ENCODE results near the gene RFNG.

The RFNG gene

DNA sequence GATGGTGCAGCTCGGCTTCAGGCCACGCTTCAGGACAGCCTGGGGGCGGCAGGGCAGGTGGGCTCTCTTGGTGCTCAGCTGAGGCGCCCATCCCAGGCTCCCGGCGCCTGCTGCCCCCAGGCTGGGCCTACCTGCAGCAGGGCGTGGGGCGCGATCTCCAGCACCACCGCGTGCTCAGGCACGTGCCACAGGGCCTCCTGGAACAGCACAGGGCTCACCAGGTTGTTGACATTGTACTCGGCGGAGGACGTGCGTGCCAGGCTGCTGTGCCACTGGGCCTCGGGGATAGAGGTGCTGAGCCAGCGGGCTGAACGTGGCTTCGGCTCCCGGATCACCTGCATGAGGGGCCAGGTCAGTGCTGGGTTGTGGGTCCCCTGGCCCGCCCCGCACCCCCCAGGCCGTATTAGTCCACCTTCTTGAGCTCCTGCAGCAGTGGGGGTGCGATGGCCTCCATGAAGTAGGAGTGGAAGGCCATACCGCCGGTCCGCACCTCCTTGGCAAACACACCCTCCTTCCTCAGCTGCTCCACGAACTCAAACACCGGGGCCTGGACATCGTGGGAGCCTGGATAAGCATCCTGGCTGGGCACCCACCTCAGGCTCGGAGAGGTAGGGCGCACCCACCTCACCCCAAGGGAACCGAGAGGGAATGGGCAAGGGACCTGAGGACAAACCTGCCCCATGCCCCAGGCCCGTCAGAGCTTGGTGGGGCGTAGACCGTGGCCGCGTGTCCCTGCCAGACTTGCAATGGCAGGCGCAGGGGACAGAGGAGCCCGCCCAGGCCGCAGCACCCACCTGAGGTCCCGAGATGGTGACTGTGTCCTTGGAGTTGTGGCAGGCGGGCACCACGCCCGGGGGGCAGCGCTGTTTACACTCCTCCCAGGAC is 37.5 kb upstream of the RFNG start:
- no peak for DNase-seq

DNA sequence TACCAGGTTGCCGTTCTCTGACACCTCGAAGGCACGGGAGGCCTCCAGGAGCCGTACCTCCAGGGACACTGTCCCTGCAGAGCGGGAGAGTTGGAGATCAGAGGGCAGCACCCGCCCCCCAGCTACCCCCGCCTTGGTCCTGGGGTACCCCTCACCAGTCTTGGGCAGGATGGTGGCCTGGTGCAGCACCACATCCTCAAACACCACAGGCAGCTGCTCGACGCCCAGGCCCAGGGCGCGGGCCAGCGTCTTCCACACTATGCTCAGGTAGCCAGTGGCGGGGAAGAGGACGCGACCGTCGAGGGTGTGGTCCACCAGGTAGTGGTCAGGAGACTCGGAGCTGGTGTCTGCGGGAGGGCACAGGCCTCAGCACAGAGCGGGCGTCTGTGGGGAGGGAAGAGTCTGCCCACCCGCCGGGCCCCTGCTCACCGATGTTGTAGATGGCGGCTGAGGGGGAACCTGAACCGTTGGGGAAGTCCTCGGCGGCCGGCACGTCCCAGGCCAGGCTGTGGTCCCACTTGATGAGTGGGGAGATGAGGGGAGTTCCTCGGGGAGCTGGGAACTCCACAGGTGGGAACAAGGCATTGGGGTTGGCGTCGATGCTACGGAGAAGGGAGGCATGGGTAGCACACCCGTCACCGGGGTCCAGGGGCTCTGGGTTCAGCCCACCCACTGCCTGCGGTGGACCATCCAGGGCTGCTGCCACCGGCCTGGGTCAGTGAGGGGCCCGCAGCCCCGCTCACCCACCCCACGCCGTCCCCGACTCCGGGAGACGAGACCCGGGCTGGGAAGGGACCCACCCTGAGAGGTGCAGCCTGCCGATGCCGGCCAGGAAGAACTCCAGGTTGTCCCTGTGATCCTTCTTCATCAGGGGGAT is 36.6 kb upstream of the RFNG start:
- DNase-seq: no peak

DNA sequence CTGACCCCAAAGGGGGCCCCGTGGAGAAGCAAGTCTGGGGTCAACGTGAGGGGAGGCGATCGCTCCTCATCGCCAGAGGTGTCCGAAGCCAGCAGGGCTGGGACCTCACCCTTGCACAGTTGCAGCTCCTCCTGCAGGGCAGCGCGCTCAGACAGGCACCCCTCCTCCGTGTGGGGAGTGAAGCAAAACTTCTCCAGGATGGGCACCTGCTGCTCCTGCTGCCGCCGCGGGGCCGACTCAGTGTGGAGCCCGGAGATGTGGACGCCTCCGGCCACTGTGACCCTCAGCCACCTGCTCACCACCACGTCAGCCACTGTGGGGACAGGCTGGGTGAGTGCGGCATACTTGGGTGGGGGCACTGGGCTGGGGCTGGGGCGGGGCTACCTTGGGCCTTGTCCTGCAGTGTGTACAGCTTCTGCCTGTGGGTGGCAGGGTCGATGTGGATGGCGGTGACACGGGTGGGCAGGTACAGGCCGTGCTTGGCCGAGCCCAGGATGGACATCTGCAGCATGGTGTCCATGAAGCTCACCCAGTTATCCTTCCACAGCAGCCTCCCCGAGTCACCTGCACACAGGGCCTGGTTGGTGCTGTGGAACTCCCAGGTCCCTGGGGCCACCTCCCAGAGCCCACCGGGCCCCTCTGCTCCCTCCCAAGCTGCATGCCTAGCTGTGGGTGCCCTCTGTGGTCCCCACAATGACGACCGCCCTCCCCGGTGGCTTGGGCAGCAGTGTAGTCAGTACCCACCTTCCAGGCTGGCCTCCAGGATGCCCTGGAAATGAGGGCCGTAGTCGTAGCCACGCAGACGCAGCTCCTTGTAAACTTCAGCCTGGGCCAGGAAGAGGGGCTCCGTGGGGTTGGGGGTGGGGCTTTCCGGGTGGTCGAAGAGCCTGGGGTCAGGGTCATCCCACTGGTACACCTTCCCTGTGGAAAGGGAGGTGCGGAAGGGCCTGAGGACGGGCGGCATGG is 35.6 kb upstream of the RFNG start:
- no peak for DNase-seq

DNA sequence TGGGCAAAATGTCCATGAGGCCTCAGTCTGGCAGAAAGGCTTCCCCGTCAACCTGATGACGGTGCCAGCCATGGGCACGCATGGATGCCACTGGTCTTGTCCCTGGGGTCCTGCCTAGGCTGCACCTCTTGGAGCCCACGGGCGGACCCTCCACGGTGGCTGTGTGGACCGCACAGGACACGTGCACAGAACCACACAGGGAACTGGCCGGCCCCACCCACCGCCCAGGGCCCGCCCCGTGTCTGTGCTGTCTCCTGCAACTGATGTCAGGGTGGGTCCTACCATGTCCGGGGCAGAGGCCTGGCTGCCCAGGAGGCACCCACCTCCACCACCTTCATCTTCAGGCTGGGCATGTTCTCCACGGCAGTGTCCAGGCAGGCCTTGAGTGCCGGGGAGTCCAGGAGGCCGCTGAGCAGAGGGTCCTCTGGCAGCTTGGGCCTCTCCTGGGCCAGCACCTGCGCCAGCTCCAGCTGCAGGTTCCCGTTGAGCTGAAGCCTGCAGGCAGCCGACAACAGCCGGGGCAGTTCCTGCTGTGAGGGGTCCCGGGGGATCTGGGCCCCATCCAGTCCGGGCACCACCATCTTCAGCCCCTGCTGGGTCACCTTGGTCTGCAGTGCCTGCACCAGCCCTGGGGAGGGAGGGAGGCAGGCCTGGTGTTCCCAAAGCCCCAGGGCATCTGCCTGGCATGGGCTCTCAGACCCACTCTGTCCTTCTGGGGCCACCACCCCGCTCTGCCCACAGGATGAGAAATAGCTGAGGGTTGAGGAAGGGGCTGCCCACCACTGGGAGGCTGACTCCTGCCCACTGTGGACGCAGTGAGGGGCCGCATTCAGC is 34.5 kb upstream of the RFNG start:
- no peak for DNase-seq

DNA sequence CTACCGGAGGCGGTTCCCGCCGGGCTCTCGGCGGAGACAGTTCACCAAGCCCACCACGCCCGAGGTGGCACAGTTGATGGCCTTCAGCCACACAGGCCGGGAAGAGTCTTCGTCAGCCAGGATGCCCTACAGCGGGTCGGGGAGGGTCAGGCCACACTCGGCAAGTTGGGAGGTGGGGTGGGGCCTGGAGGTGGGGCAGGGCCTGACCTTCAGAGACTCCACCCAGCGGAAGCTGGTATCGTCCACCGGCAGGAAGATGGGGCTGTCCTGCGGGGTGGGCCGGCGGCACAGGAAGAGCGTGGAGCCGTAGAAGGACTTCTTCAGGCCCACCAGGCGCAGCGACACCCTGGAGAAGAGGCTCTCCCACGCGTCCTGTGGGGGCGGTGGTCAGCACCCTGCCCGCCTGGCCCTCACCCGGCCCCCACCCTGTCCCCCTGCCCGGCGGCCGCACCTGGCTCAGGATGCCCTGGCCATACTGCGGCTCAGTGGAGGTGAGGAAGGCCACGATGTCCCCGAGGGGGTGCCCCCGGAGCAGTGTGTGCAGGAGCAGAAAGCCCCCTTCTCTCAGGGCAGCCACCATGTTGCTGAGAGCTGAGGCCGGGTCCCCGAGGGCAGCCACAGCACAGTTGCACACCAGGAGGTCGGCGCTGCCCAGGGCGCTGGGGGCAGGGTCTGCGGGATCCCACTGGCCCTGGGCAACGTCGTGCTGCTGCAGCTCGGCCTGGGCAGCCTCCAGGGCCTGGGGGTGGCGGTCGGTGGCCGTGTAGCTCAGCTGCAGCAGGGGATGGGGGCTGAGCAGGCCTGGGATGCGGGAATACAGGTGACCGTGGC is 33.6 kb upstream of the RFNG start:
- DNase-seq: no peak

DNA sequence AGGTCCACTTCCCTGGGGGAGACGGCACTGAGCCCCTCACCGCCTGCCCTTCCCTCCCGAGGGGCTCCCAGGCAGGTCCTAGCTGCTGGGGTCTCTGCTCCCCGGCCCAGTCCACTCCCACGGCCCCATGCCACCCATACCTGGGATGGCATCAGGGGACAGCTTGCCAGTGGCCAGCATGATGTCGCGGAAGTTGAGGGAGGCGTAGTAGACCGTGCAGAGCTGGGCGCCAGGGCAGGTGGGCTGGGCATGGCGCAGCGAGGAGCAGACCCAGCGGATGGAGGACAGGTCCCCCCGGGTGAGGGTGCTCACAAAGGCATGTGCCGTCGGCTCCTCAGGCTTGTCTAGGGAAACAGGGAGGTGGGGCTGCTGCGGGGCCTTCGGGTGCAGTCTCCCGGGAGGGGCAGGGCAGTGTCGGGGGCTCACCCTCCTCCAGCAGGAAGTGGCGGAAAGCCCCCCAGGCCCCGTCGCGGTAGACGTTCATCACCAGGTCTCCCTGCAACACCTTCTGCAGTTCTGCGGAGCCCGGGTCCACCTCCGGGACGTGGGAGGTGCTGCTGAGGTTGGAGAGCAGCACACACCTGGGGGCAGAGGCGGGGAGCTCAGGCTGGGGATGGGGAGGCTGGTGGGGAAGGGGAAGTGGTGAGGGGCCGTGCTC is 32.9 kb upstream of the RFNG start:
- no peak for DNase-seq

DNA sequence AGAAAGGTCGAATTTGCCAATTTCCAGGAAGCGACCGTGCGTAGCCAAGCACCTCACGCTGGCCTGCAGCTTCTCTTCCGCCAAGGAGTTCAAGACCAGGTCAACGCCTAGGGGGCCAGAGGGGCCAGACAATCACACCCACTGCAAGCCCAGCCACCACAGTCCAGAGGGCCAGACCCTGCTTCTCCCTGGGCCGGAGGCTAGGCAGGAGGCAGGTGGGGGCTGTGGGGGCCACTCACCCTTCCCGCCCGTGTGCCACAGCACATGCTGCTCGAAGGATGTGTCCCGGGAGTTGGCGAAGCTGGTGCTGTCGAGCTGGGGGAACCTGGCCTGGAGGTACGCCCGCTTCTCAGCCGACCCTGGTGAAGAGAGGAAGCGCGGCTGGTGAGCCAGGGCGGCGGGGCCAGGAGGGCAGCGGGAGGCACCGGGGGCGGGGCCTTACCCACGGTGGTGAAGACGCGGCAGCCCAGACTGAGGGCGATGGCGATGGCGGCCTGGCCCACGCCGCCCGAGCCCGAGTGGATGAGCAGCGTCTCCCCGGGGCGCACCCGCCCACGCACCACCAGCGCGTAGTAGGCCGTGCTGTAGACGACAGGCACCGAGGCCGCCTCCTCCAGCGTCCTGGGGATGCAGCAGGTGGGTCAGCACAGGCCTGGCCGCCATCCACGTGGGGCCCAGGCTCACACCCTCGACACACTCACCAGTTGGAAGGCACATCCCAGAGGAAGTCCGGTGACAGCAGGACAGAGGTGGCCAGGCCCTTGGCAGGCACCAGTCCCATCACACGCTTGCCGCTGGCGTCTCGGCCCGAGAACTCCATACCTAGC is 32.1 kb upstream of the RFNG start:
- DNase-seq: no peak

DNA sequence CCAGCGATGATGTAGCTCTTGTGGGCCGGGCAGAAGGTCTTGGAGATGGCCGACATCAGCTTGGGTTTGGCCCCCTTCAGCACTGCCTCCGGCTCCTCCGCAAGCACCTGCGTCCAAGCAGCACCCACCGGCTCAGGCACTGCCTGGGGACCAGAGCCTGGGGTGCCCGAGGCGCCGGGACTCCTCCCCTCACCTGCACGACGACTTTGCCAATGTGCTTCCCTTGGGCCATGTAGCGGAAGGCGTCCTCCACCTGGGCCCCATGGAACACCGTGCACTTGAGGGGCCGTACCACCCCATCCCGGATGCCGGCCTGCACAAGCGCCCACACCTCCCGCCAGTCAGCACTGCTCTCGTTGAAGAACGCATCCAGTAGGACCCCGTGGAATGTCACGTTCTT is 31.4 kb upstream of the RFNG start:
- DNase-seq: no peak

DNA sequence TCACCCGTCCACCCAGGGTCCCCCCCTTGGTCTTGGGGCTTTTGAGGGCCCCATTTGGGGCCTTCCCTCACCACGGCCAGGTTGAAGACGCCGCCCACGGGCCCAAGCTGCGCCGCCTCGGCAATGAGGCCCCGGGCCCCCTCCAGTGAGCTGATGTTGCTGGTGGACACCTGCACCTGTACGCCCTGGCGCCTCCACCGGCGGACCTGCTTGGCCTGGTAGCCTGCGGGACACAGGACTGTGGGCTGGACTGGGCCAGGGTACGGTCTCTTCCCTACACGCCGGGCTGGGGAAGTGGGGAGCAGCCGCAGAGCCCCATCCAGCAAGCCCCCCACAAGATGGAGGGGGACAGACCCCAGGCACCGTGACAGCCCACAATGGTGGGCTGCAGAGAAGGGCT is 30.8 kb upstream of the RFNG start:
- no peak for DNase-seq

DNA sequence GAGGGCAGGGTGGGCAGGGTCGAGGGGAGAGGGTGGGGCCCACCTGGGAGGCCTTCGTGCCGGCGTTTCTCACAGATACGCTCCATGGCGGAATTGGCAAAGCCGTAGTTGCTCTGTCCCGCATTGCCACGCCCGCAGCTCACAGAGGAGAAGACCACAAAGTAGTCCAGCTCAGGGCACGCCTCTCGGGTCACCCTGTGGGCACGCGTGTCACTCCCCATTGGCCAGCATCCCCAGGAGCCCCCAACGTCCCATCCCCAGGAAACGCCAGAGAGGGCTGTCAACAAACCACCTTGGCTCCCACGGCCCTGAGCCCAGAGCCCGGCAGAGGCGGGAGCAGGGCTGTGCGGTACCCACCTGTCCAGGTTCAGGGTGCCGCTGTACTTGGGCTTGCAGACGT is 30.4 kb upstream of the RFNG start:
- no peak for DNase-seq

DNA sequence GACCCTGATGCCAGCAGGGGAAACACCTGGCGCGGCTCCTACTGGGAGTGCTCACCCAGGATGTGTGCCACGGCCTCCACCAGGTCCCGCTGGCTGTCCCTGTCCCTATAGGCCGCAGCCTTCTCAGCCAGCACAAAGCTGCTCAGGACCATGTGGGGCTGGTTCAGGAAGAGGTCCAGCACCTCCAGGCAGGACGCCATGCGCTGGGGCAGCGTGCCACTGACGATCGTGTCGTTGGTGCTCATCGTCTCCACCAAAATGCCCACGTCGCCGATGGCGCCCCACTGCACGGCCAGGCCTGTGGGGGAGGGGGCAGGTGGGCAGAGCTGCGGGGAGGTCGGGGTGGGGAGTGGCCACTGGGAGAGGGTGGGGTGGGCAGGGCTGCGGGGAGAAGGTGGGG is 29.9 kb upstream of the RFNG start:
- DNase-seq: no peak

DNA sequence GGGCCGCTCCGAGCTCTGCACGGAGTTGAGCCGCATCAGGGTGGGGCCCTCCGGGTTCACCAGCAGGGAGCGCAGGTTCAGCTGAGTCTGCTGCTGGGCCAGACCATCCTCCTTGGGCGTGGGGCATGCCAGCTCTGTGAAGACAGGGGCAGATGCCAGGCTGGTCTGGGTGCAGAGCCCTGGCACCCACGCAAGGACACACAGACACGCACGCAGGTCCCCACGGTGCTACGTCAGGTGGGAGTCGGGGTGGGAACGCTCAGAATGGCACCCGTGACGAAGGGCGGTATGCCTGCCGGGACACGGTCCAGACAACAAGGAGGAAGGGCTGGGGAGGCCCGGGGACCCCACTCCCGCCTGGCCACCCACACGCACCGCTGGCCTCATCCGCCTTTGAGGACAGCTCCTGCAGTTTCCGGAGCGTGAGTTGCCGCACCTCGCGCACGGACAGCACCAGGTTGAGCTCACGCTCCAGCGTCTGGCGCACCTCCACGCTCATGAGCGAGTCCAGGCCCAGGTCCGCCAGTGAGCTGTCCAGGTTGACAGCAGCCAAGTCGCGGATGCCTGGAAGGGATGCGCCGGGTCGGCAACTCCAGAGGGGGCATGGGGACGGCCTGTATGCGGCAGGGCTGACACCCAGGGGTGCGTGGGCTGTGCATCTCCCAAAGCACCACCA is 29.3 kb upstream of the RFNG start:
- no peak for DNase-seq

DNA sequence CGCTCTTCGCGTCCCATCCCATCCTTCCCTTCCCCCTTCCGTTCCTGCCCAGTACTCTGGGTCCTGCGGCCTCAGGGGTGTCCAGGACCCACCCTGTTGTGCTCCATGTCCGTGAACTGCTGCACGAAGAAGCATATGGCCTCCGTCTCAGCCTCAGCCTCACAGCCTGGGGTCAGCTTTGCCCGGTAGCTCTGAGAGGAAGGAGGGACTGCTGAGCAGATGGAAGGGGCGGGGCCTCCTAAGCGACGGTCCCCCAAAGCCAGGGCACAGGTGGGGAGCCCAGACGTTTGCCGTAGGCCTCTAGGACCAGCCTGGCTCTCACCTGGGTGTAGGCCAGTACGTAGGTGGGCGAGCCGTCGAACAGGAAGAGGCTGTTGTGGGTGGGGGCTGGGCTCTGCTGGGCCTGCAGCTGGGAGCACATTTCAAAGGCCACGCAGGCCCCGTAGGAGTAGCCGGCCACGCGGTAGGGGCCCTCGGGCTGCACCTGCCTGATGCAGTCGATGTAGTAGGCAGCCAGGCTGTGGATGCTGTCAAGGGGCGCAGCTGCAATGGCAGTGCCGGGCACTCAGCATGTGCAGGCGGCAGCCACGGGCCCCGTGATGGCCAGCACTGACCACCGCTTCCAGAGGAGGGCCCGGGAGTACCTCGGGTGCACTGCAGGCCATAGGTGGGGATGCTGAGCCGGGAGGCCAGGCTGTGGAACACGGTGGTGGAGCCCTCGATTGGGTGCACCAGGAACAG is 28.6 kb upstream of the RFNG start:
- DNase-seq: no peak

DNA sequence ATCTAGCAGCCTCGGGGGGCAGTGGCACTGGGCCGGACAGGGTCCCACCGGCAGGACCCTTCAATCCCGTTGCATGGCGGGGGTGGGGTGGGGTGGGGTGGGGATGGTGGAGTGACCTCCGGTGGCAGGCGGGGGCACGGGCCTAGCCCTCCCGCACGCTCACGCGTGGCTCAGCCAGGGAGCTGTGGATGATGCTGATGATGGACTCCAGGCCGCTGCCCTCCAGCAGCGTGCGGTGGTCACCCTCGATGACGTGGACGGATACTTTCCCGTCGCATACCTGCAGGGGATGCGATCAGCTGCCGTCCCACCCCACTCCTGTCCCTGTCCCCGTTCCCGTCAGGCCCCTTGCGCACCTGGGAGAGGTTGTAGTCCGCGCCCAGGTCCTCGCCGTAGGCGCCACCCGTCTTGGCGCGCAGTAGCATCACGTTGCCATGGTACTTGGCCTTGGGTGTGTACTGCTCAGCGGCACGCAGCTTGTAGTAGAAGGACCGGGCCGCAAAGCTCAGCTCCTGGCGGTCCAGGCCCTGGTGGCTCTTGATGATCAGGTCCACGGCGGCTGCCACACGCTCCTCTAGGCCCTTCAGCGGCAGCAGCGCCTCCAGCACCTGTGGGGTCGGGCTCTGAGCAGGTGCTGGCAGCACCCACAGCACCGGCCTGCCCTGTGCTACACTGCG is 27.5 kb upstream of the RFNG start:
- DNase-seq: no peak

DNA sequence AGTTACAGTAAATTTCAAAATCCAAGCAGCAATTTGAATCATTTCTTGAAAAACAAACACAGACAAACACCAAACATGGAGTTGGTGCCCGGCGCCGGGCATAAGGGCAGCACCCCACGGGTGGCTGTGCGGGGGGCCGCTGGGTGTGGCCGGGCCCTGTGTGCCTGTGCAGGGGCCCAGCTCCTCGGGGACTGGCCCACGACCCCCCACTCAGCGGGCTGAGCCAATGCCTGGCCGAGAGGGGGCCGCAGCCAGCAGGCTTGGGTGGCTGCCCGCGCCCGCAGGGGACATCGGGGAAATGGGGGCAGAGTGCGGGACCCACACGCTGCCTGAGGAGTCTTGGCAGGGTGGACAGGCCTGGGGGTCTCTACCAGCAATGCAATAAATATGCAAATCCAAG is 26.8 kb upstream of the RFNG start:
- no peak for DNase-seq

DNA sequence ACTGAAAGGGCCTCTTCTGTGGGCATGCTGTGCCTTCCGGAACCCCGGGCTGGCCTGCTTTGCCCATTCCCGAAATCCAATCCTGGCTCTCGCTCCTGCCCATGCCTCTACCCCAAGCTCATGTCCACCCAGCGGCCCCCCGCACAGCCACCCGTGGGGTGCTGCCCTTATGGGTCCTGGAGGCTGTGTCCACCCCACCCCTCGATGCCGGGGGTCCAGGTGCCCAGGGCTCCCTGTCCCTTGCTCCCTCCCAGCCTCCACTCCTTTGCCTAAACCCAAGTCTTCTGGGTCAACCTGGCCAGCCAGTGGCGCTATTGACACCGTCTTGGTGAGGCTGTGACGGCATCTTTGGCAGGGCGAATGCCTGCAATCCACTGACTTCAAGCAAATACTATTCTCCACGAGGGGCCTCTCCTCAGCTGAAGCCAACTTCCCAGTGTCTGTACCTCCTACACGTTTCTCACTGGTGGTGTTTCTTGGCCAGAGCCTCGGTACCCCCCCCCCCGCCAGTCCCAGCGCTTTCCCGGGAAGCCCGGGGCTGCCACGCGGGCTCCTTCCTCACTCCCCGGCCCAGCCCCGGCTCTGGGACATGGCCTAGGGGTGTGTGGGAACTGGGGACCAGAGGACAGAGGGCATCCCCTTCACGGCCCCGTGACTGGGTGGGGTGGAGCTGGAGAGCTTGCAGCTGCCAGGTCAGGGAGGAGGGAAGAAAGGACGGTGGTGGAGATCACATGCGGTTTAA is 26.2 kb upstream of the RFNG start:
- DNase-seq: no peak

Data from activated CD4-positive, alpha-beta T cell treated with anti-CD3 and anti-CD28 coated beads, Interleukin-2, Interleukin-6, amounts not matched to agents 100 ng/mL and 50 ng/mL, durations not matched to agents 16 hours and 8 hours (primary cell).